ENCODE data around the gene SLC11A2.

DNA sequence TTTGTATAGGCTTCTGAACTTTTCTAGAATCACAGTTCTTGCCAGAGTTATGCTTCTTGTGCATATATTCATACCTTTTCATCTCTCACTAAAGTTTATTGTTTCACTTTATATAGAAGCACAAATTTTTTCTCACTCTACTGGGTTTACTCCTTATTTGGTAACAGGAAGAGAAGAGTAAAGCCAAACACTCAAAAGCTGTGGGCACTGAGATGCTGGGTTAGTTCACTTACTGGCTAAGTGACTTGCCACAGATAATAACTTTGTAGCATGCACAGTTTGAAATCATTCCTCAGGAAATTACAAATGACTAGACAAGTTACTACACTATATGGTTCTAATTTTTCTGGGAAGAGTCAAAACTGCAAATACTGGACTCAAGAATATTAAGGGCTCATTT lies 66.1 kb downstream of the SLC11A2 start:
- TF ChIP-seq EZH2phosphoT487 (IDR thresholded peaks at IDR 0.05; ENCODE audit: insufficient read depth, low read depth), result no peak
- TF ChIP-seq EZH2 (IDR thresholded peaks at IDR 0.05; ENCODE audit: insufficient read depth, poor library complexity, severe bottlenecking), result no peak
